Stimulated activated CD4-positive, alpha-beta T cell treated with anti-CD3 and anti-CD28 coated beads, Interleukin-4, amount 100 ng/mL, for 48 hours (primary cell): Measurements from ENCODE around the gene ANKRD11.
"Not testable (repeated sequence)": the region's sequence is repeated elsewhere in the genome, so short reads cannot be mapped to it uniquely, and the experiment has no call there.

Experiments used
- DNase-seq, 2 donors: peaks; one replicate each; pipeline ENCODE4 v3.0.0-alpha.2; 2020; ENCODE audit warnings: low read depth in 2 of 2

ANKRD11 gene

GRCh38 chr16:89481356-89481955 is 8.9 kb downstream of the ANKRD11 start:
- DNase-seq: no peak

DNA sequence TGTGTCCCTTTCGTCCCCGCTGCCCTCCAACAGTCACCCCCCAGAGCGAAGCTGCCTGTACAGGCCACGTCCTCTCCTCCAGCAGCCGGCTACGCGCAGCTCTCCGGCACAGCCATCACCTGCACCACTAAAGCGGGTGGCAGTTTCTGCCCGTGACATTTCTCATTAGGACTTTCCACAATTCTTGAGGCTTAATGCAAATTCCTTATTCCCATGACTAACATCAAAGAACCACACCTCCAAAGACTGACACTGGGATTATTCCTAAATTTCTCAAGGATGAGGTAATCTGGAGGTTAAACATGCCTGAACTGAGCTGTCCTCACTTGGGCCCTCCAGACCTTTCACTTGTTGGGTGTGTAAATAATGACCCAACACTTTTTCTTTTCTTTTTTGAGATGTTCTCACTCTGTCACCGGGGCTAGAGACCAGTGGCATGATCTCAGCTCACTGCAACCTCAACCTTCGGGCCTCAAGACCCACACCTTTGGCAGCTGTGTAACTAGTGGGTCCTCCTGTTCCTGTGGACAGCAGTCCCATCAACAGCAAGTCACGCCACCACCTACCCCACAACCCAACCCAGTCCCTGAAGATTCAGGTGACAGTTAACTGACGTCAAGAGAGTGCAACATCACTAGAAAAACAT is 11.7 kb downstream of the ANKRD11 start:
- no peak for DNase-seq

DNA sequence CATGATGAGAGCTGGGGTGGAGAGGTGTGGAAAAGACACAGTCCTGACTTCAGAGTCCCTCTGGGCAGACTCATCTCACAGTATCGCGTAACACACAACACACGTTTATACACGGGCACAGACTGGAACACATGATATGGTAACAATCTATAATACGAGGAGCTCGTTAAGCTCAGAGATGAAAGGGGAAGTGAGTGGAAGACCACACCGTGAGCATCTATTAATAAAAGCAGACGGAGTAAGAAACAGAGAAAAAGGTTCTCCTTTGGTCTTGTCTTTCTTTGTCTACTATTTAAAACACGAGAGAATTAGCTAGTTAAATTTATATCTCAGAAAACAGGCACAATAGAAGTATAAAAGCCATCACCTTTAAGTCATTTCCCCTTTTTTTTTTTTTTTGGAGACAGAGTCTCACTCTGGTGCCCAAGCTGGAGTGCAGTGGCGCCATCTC is 13.5 kb downstream of the ANKRD11 start:
- DNase-seq: no peak

DNA sequence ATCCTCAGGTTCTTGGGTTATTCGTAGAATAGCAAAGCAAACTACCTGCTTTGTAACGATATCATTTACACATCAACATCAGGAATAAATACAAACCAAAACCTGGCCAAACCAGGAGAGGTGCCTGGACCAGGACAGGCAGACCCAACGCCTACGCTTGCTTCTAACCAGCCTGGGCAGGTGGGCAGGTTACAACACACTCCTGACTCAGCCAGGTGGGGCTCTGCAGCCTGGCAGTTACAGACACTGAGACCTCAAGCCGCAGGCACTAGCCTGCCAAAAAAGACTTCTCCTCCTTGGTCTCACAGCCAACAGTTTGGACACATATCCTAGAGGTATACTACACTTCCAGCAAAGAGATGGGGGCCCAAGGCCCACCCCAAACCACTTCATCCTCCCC is 14.0 kb downstream of the ANKRD11 start:
- no peak for DNase-seq

DNA sequence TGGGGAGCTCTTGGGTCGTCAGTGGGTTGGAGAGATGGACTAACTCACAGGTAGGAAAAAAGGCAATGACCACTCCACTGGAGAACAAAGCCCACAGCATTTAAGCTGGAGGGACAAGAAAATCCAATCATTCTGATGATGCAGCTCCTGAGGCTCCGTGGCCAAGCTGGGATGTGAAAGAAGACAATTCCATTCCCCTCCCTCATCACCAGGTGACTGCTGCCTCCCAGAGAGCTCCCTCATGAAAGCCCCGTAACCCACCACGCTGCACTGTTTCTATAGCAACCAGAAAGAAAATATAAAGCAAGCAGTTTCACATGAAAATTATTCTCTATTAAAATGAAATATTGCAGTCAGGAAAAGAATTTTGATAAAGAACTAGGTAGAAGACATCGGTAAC is 15.2 kb downstream of the ANKRD11 start:
- DNase-seq: no peak

GRCh38 chr16:89473791-89474414 is 16.5 kb downstream of the ANKRD11 start:
- DNase-seq: no peak

DNA sequence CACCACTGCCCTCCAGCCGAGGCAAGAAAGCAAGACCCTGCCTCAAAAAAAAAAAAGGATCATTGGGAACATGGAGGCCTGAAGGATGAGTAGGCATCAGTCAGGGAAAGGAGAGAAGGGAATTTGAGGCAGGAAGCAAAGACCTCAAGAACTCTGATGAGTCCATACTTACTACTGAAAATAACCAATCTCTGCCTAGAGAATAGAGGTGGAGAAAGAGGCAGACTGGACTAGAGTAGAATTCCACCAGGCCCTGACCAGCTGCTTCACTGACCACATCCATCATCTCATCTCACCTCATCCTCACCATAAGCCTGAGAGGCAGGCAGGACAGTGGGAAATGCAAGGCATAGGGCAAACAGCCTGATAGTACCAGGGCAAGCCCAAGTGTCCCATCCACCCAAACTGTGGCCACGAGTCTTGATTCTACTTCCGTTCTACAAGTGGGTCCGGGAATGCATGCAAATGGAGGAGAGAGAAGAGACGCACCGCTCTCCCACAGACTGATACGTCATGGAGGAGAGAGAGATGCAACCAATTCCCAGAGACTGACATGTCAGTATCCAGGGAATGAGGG is 17.1 kb downstream of the ANKRD11 start:
- no peak for DNase-seq

- no peak for DNase-seq
Observed at GRCh38 chr16:89472711-89473075, 17.7 kb downstream of the ANKRD11 start.

DNA sequence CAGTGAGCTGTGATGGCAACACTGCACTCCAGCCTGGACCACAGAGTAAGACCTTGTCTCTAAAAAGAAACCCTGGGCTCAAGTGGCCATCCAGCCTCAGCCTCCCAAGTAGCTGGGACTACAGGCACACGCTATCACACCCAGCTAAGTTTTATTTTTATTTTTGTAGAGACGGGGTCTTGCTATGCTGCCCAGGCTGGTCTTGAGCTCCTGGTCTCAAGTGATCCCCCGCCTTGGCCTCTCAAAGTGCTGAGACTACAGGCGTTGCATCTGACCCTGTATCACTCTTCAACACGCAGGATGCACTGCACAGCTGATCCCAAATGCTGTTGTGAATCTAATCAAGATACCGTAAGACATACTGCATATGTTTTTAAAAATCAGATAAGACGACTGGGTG is 23.0 kb downstream of the ANKRD11 start:
- no peak for DNase-seq

DNA sequence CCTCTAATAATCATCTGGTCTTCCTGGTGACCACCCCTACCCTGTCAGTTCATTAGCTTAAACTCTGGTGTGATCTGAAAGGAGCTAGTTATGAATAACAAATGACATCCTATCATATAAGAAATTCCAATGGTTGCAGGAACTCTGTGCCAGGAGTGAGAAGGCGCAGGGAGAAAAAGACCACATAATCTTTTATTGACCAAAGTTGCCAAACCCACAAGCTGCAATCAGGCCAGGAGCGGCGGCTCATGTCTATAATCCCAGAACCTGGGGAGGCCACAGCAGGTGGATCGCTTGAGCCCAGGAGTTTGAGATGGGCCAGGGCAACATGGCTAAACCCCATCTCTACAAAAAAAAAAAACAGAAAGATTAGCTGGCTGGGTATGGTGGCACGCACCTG is 23.4 kb downstream of the ANKRD11 start:
- DNase-seq: no peak

GRCh38 chr16:89463312-89463711 is 27.0 kb downstream of the ANKRD11 start:
- DNase-seq: not testable (repeated sequence)

- not testable (repeated sequence) for DNase-seq
Observed at GRCh38 chr16:89462639-89463038, 27.7 kb downstream of the ANKRD11 start.

DNA sequence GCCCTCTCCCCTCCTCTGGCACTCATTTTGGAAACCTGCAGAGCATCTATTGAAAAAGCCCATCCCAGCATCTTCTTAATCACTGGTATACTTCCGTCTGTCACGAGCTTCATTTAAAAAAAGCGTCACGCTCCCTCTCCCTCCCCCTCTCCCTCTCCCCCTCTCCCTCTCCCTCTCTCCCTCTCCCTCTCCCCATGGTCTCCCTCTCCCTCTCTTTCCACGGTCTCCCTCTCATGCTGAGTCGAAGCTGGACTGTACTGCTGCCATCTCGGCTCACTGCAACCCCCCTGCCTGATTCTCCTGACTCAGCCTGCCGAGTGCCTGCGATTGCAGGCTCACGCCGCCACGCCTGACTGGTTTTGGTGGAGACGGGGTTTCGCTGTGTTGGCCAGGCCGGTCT is 28.5 kb downstream of the ANKRD11 start:
- DNase-seq: not testable (repeated sequence)

- DNase-seq: no peak
Observed at GRCh38 chr16:89460556-89460955, 29.8 kb downstream of the ANKRD11 start.

DNA sequence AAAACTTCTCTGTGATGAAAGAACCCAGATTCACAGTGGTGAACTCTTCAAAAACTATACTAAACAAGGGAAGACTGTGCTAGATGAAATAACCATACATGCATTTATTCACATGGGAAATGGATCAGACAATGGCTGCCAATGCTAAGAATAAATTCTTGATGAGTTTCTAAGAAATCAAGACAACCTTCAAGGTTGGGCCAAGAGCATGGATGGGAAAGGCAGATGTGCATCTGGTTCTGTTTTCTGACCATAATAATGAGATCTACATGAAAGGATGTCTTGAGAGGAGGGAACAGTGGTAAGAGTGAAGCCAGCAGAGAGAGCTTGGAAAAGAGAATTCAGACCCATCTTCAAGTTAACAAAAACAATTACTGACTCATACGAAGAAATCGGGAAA is 31.4 kb downstream of the ANKRD11 start:
- DNase-seq: no peak

- DNase-seq: no peak
Observed at GRCh38 chr16:89458551-89458950, 31.8 kb downstream of the ANKRD11 start.

DNA sequence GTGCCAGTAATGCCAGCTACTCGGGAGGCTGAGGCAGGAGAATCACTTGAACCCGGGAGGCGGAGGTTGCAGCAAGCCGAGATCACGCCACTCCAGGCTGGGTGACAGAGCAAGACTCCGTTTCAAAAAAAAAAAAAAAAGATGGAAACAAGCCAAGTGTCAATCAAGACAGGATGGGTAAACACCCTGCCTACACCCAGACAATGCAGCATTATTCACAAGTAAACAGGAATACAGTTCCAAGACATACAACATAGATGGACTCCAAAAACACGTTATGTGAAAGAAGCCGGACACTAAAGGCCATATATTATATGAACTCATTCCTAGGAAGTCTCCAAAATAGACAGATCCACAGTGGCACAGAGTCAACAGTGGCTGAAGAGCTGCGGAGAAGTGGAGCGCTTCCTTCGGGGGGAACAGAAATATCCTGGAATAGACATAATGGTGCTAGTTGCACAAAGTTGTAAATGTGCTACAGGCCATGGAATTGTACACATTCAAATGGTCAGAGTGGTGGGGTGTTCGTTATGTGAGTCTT is 33.9 kb downstream of the ANKRD11 start:
- DNase-seq: no peak

- DNase-seq: no peak
Observed at GRCh38 chr16:89455692-89456091, 34.7 kb downstream of the ANKRD11 start.

DNA sequence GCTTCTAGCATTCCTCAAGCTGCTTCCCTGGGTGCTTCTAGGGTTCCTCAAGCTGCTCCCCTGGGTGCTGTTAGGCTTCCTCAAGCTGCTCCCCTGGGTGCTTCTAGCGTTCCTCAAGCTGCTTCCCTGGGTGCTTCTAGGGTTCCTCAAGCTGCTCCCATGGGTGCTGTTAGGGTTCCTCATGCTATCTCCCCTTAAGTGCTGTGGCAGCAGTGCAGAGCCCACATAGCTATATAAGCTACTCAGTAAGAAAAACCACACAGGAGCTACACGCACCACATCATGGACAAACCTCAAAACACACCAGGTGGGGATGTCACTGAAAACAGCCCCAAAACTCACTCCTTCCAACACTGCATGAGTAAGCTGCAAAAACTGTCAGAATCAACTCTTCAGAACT is 35.2 kb downstream of the ANKRD11 start:
- DNase-seq: no peak

DNA sequence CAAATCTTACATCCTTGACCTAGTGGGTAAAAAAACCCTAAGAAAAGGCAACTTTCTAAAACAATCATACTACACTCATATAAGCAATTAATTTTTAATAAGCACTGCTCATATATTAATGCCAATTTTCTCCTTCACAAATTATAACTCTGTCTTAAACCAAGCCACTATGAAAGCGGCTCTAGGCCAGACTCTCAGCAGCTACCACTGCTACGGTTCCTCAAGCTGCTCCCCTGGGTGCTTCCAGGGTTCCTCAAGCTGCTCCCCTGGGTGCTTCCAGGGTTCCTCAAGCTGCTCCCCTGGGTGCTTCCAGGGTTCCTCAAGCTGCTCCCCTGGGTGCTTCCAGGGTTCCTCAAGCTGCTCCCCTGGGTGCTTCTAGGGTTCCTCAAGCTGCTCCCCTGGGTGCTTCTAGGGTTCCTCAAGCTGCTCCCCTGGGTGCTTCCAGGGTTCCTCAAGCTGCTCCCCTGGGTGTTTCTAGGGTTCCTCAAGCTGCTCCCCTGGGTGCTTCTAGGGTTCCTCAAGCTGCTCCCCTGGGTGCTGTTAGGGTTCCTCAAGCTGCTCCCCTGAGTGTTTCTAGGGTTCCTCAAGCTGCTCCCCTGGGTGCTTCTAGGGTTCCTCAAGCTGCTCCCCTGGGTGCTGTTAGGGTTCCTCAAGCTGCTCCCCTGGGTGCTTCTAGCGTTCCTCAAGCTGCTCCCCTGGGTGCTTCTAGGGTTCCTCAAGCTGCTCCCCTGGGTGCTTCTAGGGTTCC is 35.8 kb downstream of the ANKRD11 start:
- not testable (repeated sequence) for DNase-seq

- no peak for DNase-seq
Observed at GRCh38 chr16:89453501-89454321, 36.6 kb downstream of the ANKRD11 start.
